Activated naive CD4-positive, alpha-beta T cell treated with anti-CD3 and anti-CD28 coated beads for 36 hours (primary cell): Measurements from ENCODE around the gene TM4SF18. TPM values are rescaled to one million over a fixed set of nuclear protein-coding genes. Genes with fewer than 3 reads are reported as not detected.

Source experiments
- CTCF ChIA-PET: fragments of 350-600 bp; sonication (Branson Sonifier 250); formaldehyde crosslinking; loops from one replicate; lab custom pipeline; 2021; ENCODE audit warnings: antibody characterized with exemption; lab: Charles Lee
- DNase-seq: peaks from one replicate; pipeline ENCODE4 v3.0.0-alpha.2; 2020
- H3K27ac Mint-ChIP-seq: one replicate; pipeline ENCODE4 v1.8.0; 2021; ENCODE audit warnings: mild to moderate bottlenecking, mixed read lengths
- H3K27me3 Mint-ChIP-seq: one replicate; pipeline ENCODE4 v1.8.0; 2021; ENCODE audit warnings: low read depth, mixed read lengths
- H3K36me3 Mint-ChIP-seq: one replicate; pipeline ENCODE4 v1.8.0; 2021; ENCODE audit warnings: low read depth, mixed read lengths
- H3K4me1 Mint-ChIP-seq: one replicate; pipeline ENCODE4 v1.8.0; 2021; ENCODE audit warnings: low read depth, mixed read lengths
- H3K4me3 Mint-ChIP-seq: one replicate; pipeline ENCODE4 v1.8.0; 2021; ENCODE audit warnings: mild to moderate bottlenecking, moderate library complexity, mixed read lengths
- H3K9me3 Mint-ChIP-seq: one replicate; pipeline ENCODE4 v1.8.0; 2021; ENCODE audit warnings: mixed read lengths
- intact Hi-C: fragments of 100-400 bp; cut with micrococcal nuclease; formaldehyde crosslinking; loops from one replicate; pipeline ENCODE4 v1.15.1; 2023
- total RNA-seq, 2 experiments: library from RNA; stranded (reverse); gene quantifications; one replicate each; pipeline ENCODE4 v1.2.3, GENCODE V29; 2021

Gene TM4SF18
- total RNA-seq, 2 experiments from 2014 or later = not detected

- CTCF ChIA-PET = interaction anchor here (0.6 to 1.7 kb wide), 2 partner anchors 10 to 593 kb away, joined by 4 to 5 read pairs; no protein-coding TSS in a partner anchor
- H3K4me1 Mint-ChIP-seq = no peaks in the 10 kb centered on the region
- H3K36me3 Mint-ChIP-seq = no peaks in the 10 kb centered on the region
- H3K4me3 Mint-ChIP-seq = no peak overlapping the region
- no peak overlapping the region for H3K27ac Mint-ChIP-seq
- no peak for DNase-seq
- H3K9me3 Mint-ChIP-seq = no peaks in the 10 kb centered on the region
- intact Hi-C loops = no loop called here
- H3K27me3 Mint-ChIP-seq = peaks cover 21% of the 10 kb centered on the region
Measured at GRCh38 chr3:149314807-149315578, 18.4 kb downstream of the TM4SF18 start.

GRCh38 chr3:149313542-149313941 is 19.9 kb downstream of the TM4SF18 start:
- CTCF ChIA-PET = no interaction called here
- H3K4me1 Mint-ChIP-seq = no peaks in the 10 kb centered on the region
- no peak for DNase-seq
- no peak overlapping the region for H3K4me3 Mint-ChIP-seq
- H3K9me3 Mint-ChIP-seq = no peaks in the 10 kb centered on the region
- H3K36me3 Mint-ChIP-seq = no peaks in the 10 kb centered on the region
- H3K27ac Mint-ChIP-seq = no peak overlapping the region
- peaks cover 21% of the 10 kb centered on the region for H3K27me3 Mint-ChIP-seq
- intact Hi-C loops = no loop called here

- Mint-ChIP-seq H3K9me3 (no peaks in the 10 kb centered on the region), H3K27ac (no peak overlapping the region), H3K4me3 (no peak overlapping the region), H3K27me3 (peaks cover 27% of the 10 kb centered on the region), H3K36me3 (no peaks in the 10 kb centered on the region), H3K4me1 (no peaks in the 10 kb centered on the region)
- CTCF ChIA-PET = interaction anchor here (0.6 to 2.0 kb wide), 3 partner anchors 12 to 191 kb away, joined by 3 to 5 read pairs (median 3); no protein-coding TSS in a partner anchor
- no peak for DNase-seq
- intact Hi-C loops = no loop called here
Measured at GRCh38 chr3:149310796-149311534, 22.5 kb downstream of the TM4SF18 start.

- CTCF ChIA-PET = no interaction called here
- Mint-ChIP-seq H3K4me3 (no peak overlapping the region), H3K4me1 (no peaks in the 10 kb centered on the region), H3K36me3 (no peaks in the 10 kb centered on the region), H3K27ac (no peak overlapping the region), H3K27me3 (peaks cover 28% of the 10 kb centered on the region), H3K9me3 (no peaks in the 10 kb centered on the region)
- DNase-seq = no peak
- intact Hi-C loops = no loop called here
Measured at GRCh38 chr3:149307435-149307783, 26.0 kb downstream of the TM4SF18 start.

- H3K4me1 Mint-ChIP-seq = no peaks in the 10 kb centered on the region
- intact Hi-C loops = no loop called here
- DNase-seq = no peak
- no peaks in the 10 kb centered on the region for H3K9me3 Mint-ChIP-seq
- CTCF ChIA-PET = no interaction called here
- no peaks in the 10 kb centered on the region for H3K36me3 Mint-ChIP-seq
- no peak overlapping the region for H3K4me3 Mint-ChIP-seq
- H3K27ac Mint-ChIP-seq = no peak overlapping the region
- peaks cover 26% of the 10 kb centered on the region for H3K27me3 Mint-ChIP-seq
Measured at GRCh38 chr3:149306751-149307434, 26.5 kb downstream of the TM4SF18 start.

GRCh38 chr3:149305376-149305775 is 28.1 kb downstream of the TM4SF18 start:
- intact Hi-C loops = no loop called here
- no peaks in the 10 kb centered on the region for H3K36me3 Mint-ChIP-seq
- peaks cover 26% of the 10 kb centered on the region for H3K27me3 Mint-ChIP-seq
- no peak overlapping the region for H3K27ac Mint-ChIP-seq
- H3K4me3 Mint-ChIP-seq = no peak overlapping the region
- CTCF ChIA-PET = no interaction called here
- no peaks in the 10 kb centered on the region for H3K9me3 Mint-ChIP-seq
- H3K4me1 Mint-ChIP-seq = no peaks in the 10 kb centered on the region
- no peak for DNase-seq

GRCh38 chr3:149299938-149300801 is 33.3 kb downstream of the TM4SF18 start:
- no peaks in the 10 kb centered on the region for H3K36me3 Mint-ChIP-seq
- no peaks in the 10 kb centered on the region for H3K4me1 Mint-ChIP-seq
- H3K9me3 Mint-ChIP-seq = no peaks in the 10 kb centered on the region
- peaks cover 13% of the 10 kb centered on the region for H3K27me3 Mint-ChIP-seq
- no peak overlapping the region for H3K27ac Mint-ChIP-seq
- DNase-seq = no peak
- CTCF ChIA-PET = interaction anchor here (0.9 kb wide), 1 partner anchor 25 kb away, joined by 3 read pairs; no protein-coding TSS in a partner anchor
- intact Hi-C loops = no loop called here
- H3K4me3 Mint-ChIP-seq = no peak overlapping the region

- H3K4me1 Mint-ChIP-seq = no peaks in the 10 kb centered on the region
- H3K36me3 Mint-ChIP-seq = no peaks in the 10 kb centered on the region
- intact Hi-C loops = no loop called here
- no peak overlapping the region for H3K4me3 Mint-ChIP-seq
- CTCF ChIA-PET = interaction anchor here (0.7 kb wide), 1 partner anchor 176 kb away, joined by 4 read pairs; no protein-coding TSS in a partner anchor
- no peak for DNase-seq
- no peak overlapping the region for H3K27ac Mint-ChIP-seq
- H3K9me3 Mint-ChIP-seq = no peaks in the 10 kb centered on the region
- peaks cover 2% of the 10 kb centered on the region for H3K27me3 Mint-ChIP-seq
Measured at GRCh38 chr3:149296972-149297371, 36.5 kb downstream of the TM4SF18 start.

- intact Hi-C loops = no loop called here
- CTCF ChIA-PET = interaction anchor here (1.1 to 1.4 kb wide), 3 partner anchors 12 to 173 kb away, joined by 3 to 7 read pairs (median 4); no protein-coding TSS in a partner anchor
Measured at GRCh38 chr3:149292666-149293065, 40.8 kb downstream of the TM4SF18 start.

GRCh38 chr3:149291178-149291577 is 42.3 kb downstream of the TM4SF18 start:
- CTCF ChIA-PET = interaction anchor here (0.8 kb wide), 1 partner anchor 10 kb away, joined by 3 read pairs; no protein-coding TSS in a partner anchor
- Mint-ChIP-seq H3K9me3 (no peaks in the 10 kb centered on the region), H3K27me3 (no peaks in the 10 kb centered on the region), H3K4me1 (no peaks in the 10 kb centered on the region), H3K4me3 (no peak overlapping the region), H3K27ac (no peak overlapping the region), H3K36me3 (no peaks in the 10 kb centered on the region)
- intact Hi-C loops = no loop called here
- peak; percentile 12 for DNase-seq

More at GRCh38 chr3:149292666-149293065, 40.8 kb downstream of the TM4SF18 start:
- no peak overlapping the region for H3K4me3 Mint-ChIP-seq
- no peaks in the 10 kb centered on the region for H3K27me3 Mint-ChIP-seq
- no peaks in the 10 kb centered on the region for H3K36me3 Mint-ChIP-seq
- H3K9me3 Mint-ChIP-seq = no peaks in the 10 kb centered on the region
- DNase-seq = no peak
- no peaks in the 10 kb centered on the region for H3K4me1 Mint-ChIP-seq
- no peak overlapping the region for H3K27ac Mint-ChIP-seq

GRCh38 chr3:149288655-149289054 is 44.8 kb downstream of the TM4SF18 start:
- Mint-ChIP-seq H3K4me1 (no peaks in the 10 kb centered on the region), H3K27me3 (no peaks in the 10 kb centered on the region), H3K36me3 (no peaks in the 10 kb centered on the region), H3K27ac (no peak overlapping the region), H3K9me3 (no peaks in the 10 kb centered on the region), H3K4me3 (no peak overlapping the region)
- DNase-seq = no peak
- CTCF ChIA-PET = interaction anchor here (0.7 kb wide), 1 partner anchor 326 kb away, joined by 3 read pairs; no protein-coding TSS in a partner anchor
- intact Hi-C loops = no loop called here
